ENCODE measurements around the gene TTR. TPM values are rescaled to one million over a fixed set of nuclear protein-coding genes. Genes with fewer than 3 reads are reported as not detected.

TTR gene
- total and polyA plus RNA-seq, 7 donors: 0.31 to 7.2 (median 0.82) TPM; not detected in 4

DNA sequence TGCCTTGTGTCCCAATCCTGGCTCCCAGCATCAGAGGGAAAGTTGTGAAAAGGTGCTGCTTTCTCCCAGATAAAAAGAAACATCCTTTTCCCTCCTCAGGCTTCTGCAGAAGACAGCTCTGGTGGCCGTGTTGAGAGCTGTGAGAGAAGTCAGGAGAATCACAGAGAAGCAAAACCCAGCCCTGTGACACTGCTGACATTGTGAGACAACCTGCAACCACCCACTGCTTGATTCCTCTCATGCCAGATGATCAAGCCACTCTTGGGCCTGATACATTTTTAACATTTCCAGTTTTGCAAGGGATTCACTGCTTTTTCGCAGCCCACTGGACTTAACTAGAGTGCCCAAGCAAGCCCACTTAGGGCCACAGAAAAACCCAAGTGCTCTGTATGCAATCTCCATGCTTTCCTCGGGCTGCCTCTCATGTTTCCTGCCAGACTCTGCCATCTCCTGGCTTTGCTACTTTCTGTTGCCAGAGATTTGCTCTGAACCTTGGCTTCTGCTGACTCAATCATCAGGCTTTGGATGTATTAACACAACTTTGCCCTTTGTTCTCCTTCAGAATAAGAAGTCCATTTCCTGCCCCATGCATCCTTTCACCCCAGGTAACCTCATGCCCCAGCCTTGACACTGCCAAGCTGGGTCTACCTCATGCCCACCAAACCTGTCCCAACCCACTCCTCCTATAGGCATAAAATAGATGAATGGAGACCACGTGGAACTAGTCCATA is 24.9 kb upstream of the TTR start:
- Histone ChIP-seq H3K27me3 (no peaks in the 10 kb centered on the region), H3K36me3 (no peaks in the 10 kb centered on the region), H3K4me3 (no peak overlapping the region), H3K27ac (no peak overlapping the region), H3K4me1 (no peaks in the 10 kb centered on the region), H3K9me3 (no peaks in the 10 kb centered on the region)
- no peak for TF ChIP-seq POLR2AphosphoS5 (IDR thresholded peaks at IDR 0.05)
- no peak for DNase-seq
- intact Hi-C loops (cut with DNase I): no loop called here
- 51 to 68% methylated on average over 4 of the region's 4 CpGs for WGBS, 2 donors

DNA sequence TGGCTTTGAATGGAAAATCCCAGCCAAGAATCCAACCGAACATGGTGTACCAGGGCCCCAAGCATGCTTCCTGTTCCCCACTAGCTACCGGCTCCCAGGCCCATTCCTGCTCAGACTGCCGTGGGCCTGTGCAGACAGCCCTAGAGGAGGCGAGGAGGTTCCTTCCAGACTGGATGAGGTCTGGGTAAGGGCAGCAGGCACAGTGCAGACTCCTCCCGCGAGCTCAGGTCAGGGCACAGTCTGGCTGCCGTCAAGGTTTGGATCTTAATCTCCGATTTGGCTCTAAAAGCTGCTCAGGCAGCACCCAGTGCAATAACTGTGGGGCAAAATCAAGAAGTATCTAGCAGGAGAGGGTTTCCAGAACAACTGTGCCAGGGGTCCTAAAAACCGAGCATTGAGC is 19.3 kb upstream of the TTR start:
- Histone ChIP-seq H3K4me1 (no peaks in the 10 kb centered on the region), H3K27ac (no peak overlapping the region), H3K4me3 (no peak overlapping the region), H3K27me3 (no peaks in the 10 kb centered on the region), H3K9me3 (no peaks in the 10 kb centered on the region), H3K36me3 (no peaks in the 10 kb centered on the region)
- TF ChIP-seq POLR2A (IDR thresholded peaks at IDR 0.05) (no peak), POLR2AphosphoS5 (IDR thresholded peaks at IDR 0.05) (no peak), EP300 (IDR thresholded peaks at IDR 0.05) (no peak), CTCF (IDR thresholded peaks at IDR 0.05) (no peak)
- DNase-seq: no peak
- intact Hi-C loops (cut with DNase I): no loop called here
- 82 to 86% methylated on average over 9 of the region's 9 CpGs for WGBS, 2 donors

DNA sequence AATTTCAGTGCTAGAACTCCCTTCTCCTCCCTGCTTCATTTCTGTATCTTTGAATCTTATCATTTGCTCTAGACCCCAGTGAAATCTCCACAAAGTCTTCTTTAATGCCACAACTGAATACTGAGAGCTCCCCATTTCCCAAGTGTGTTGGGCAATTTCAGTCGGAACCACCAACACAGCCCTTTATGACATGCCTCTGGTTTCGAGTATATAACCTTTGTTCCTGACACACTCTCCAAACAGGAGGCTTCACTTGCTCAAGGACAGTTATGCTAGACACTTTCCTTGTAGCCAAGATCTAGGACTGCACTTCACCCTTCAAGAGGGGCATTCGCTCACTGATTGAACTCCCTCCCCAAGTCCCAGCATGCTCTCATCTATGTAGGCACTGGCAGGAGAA is 18.6 kb upstream of the TTR start:
- H3K9me3 ChIP-seq: no peaks in the 10 kb centered on the region
- TF ChIP-seq POLR2A (IDR thresholded peaks at IDR 0.05) (no peak), POLR2AphosphoS5 (IDR thresholded peaks at IDR 0.05) (no peak), EP300 (IDR thresholded peaks at IDR 0.05) (no peak), CTCF (IDR thresholded peaks at IDR 0.05) (no peak)
- no peaks in the 10 kb centered on the region for H3K36me3 ChIP-seq
- 49 to 80% methylated on average over 3 of the region's 3 CpGs for WGBS, 2 donors
- H3K27ac ChIP-seq: no peak overlapping the region
- no peaks in the 10 kb centered on the region for H3K27me3 ChIP-seq
- intact Hi-C loops (cut with DNase I): no loop called here
- H3K4me3 ChIP-seq: no peak overlapping the region
- H3K4me1 ChIP-seq: no peaks in the 10 kb centered on the region
- DNase-seq: no peak

DNA sequence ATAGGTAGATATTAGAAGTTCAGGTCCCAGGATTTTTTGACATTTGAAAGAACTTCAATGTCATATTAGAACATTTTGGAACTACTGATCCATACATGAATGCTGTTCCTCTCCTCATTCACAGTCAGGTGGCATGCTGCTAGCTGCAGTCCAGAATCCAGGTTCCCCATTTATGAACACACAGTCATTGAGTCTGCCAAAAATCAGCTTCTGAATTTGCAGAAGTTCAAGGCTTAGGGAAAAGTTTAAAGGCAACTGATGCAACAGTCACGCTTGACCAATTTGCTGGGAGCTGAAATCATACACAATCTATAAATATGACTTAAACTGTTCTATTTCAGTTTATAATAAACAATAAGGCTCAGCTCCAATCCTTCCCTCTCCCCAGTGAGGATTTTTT is 17.3 kb upstream of the TTR start:
- no peak for DNase-seq
- whole genome bisulfite sequencing, 2 donors: 66 to 85% methylated on average over 1 of the region's 1 CpG
- Histone ChIP-seq H3K36me3 (no peaks in the 10 kb centered on the region), H3K27ac (no peak overlapping the region), H3K27me3 (no peaks in the 10 kb centered on the region), H3K4me1 (no peaks in the 10 kb centered on the region), H3K4me3 (no peak overlapping the region), H3K9me3 (no peaks in the 10 kb centered on the region)
- intact Hi-C loops (cut with DNase I): no loop called here
- TF ChIP-seq EP300 (IDR thresholded peaks at IDR 0.05): no peak
- TF ChIP-seq POLR2AphosphoS5 (IDR thresholded peaks at IDR 0.05): no peak
- TF ChIP-seq POLR2A (IDR thresholded peaks at IDR 0.05): no peak

DNA sequence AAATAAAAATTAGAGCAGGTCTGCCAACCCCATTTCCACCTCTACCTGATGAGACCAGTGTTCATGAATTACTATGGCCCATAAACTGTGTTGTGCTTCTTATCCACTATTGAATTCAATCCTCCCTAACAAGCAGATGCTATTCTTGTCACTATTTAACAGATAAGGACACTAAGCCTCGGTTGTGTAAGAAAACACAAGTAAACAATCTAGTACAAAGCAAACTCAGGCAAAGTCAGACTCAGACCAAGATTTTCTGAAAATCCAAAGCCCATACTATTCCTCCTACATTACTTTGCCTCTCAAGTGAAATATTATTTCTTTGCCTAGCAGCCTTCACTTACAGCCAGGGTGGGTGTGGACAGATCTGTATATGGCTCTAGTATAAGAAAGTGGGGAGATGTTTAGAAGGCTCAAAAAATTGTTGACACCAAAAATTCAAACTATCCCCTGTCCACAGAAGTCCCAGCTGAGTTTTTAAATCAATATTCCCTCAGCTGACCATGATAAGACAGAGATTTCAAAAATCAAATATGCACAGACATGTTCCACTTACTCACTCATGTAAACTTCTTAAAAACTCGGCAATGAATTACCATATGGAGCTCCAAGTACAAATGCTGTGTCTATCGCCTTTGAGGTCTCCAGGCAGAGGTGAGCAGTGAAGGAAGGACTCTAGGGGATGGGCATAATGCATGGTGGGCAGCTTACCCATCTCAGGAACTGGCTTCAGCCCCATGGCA is 16.0 kb upstream of the TTR start:
- H3K4me1 ChIP-seq: no peaks in the 10 kb centered on the region
- no peak overlapping the region for H3K4me3 ChIP-seq
- DNase-seq: no peak
- H3K36me3 ChIP-seq: no peaks in the 10 kb centered on the region
- intact Hi-C loops (cut with DNase I): no loop called here
- TF ChIP-seq POLR2A (IDR thresholded peaks at IDR 0.05): no peak
- TF ChIP-seq POLR2AphosphoS5 (IDR thresholded peaks at IDR 0.05): no peak
- TF ChIP-seq CTCF (IDR thresholded peaks at IDR 0.05): no peak
- no peak for TF ChIP-seq EP300 (IDR thresholded peaks at IDR 0.05)
- no peak overlapping the region for H3K27ac ChIP-seq
- no peaks in the 10 kb centered on the region for H3K27me3 ChIP-seq
- 63 to 78% methylated on average over 3 of the region's 3 CpGs for WGBS, 2 donors
- H3K9me3 ChIP-seq: no peaks in the 10 kb centered on the region
